IPS DF 6.9 (cell line): ENCODE measurements around the gene ARHGEF18.

Source experiments
- DNase-seq: peaks from one replicate; pipeline ENCODE4 v3.0.0-alpha.2; 2013; ENCODE audit warnings: low read depth, low spot score
- H3K27ac ChIP-seq: one replicate; pipeline ENCODE4 v1.5.1; 2013; ENCODE audit warnings: low read length, control low read depth
- H3K27me3 ChIP-seq: 2 replicates; pipeline ENCODE4 v1.6.1; 2013; ENCODE audit warnings: mild to moderate bottlenecking, low read length; ENCODE audit not compliant: control insufficient read depth, insufficient read depth
- H3K36me3 ChIP-seq: 2 replicates; pipeline ENCODE4 v1.6.1; 2013; ENCODE audit warnings: low read length; ENCODE audit not compliant: control insufficient read depth, insufficient read depth
- H3K4me1 ChIP-seq: 2 replicates; pipeline ENCODE4 v1.6.1; 2013; ENCODE audit warnings: low read length; ENCODE audit not compliant: control insufficient read depth, insufficient read depth
- H3K4me3 ChIP-seq: 2 replicates; pipeline ENCODE4 v1.5.1; 2013; ENCODE audit warnings: mild to moderate bottlenecking, low read length
- H3K9me3 ChIP-seq: 2 replicates; pipeline ENCODE4 v1.6.1; 2013; ENCODE audit warnings: low read length, inconsistent platforms; ENCODE audit not compliant: control insufficient read depth, insufficient read depth
- WGBS: extraction: QIAGEN DNeasy Blood & Tissue Kit; methylation state at CpG from one replicate; pipeline ENCODE4 v1.1.7; 2013; ENCODE audit warnings: mixed read lengths, missing lambda C conversion rate; ENCODE audit not compliant: insufficient read length, insufficient coverage; 5-methylcytosine and 5-hydroxymethylcytosine counted together

Gene ARHGEF18

DNA sequence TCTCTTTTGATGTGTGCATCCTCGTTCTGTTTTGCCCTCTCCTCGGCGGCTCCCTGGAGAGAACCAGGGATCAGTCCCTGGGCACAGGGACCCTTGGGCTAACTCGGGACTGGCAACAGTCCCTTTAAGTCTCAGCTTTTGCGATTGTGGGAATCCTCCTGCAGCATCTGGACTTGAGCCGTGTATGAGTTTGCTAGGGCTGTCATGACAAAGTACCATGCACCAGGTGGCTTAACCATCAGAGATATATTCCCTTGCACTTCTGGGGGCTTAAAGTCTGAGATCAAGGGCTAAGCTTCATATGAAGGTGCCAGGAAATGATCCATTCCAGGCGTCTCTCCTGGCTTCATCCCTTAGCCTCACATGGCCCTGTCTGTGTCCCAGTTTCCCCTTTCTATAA lies 34.5 kb downstream of the ARHGEF18 start:
- Histone ChIP-seq H3K4me3 (no peak overlapping the region), H3K27ac (no peak overlapping the region), H3K9me3 (no peaks in the 10 kb centered on the region), H3K36me3 (no peaks in the 10 kb centered on the region), H3K4me1 (no peaks in the 10 kb centered on the region), H3K27me3 (no peaks in the 10 kb centered on the region)
- DNase-seq: no peak
- WGBS: no CpG with 5 or more reads among the region's 7 CpGs

DNA sequence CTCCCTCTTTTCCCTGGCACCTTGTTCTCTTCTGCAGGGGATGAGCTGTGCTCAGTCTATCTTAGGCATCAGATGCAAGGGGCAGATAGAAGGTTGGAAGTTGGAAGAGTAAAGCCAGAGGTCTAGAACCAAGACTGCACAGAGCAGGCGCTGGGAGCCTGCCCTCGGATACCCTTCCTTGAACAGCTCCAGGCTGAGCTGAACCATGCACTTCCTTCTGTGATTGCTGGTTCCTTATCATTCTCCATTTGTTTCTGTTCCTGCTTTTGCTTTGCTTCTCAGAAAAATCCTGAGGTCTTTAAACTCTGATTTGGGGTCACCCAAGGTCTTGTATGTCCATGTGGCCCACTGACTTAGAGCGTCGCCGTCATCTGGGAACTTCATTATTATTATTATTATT lies 36.3 kb downstream of the ARHGEF18 start:
- no peak for DNase-seq
- Histone ChIP-seq H3K4me1 (no peaks in the 10 kb centered on the region), H3K4me3 (no peak overlapping the region), H3K9me3 (no peaks in the 10 kb centered on the region), H3K27me3 (no peaks in the 10 kb centered on the region), H3K36me3 (no peaks in the 10 kb centered on the region), H3K27ac (no peak overlapping the region)
- no CpG with 5 or more reads among the region's 5 CpGs for WGBS

DNA sequence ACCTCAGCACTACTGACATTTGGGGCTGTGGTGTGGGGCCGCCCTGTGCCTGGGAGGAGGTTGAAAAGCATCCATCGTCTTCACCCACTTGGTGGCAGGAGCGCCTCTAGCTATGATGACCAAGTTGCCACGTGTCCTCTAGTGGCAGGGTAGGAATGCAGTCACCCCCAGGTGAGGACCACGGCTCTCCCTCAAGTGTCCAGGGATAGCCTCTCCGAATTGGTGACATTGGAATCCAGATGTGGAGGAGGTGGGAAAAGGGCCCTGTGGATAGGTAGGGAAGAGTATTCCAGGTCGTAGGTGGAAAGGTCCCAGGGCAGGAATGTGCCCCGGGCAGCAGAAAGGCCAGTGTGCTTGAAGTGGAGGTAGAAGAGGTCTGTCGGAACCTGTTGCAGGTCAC lies 37.6 kb downstream of the ARHGEF18 start:
- no peaks in the 10 kb centered on the region for H3K36me3 ChIP-seq
- WGBS: no CpG with 5 or more reads among the region's 9 CpGs
- no peaks in the 10 kb centered on the region for H3K9me3 ChIP-seq
- no peaks in the 10 kb centered on the region for H3K4me1 ChIP-seq
- no peak overlapping the region for H3K27ac ChIP-seq
- H3K27me3 ChIP-seq: no peaks in the 10 kb centered on the region
- no peak for DNase-seq
- H3K4me3 ChIP-seq: no peak overlapping the region

DNA sequence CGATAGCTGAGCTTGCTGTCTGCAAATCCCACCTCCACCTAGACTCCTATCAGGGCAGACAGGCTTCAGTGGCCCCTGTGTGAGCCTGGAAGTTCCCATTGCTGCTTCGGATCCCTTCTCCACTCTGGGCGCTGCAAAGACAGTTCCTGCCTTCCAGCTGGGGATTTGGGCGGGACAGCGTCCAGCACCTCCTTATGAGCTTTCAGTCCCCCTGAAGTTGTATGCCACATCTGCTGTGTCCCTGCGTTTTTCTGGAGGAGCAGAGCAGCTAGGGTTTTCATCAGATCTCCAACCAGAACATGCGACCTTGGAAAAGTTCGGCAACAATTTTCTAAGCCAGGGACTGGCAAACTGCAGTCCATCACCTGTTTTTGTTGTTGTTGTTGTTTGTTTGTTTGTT lies 38.0 kb downstream of the ARHGEF18 start:
- H3K9me3 ChIP-seq: no peaks in the 10 kb centered on the region
- H3K36me3 ChIP-seq: no peaks in the 10 kb centered on the region
- H3K27ac ChIP-seq: no peak overlapping the region
- WGBS: no CpG with 5 or more reads among the region's 8 CpGs
- no peaks in the 10 kb centered on the region for H3K4me1 ChIP-seq
- H3K27me3 ChIP-seq: no peaks in the 10 kb centered on the region
- DNase-seq: no peak
- H3K4me3 ChIP-seq: no peak overlapping the region

DNA sequence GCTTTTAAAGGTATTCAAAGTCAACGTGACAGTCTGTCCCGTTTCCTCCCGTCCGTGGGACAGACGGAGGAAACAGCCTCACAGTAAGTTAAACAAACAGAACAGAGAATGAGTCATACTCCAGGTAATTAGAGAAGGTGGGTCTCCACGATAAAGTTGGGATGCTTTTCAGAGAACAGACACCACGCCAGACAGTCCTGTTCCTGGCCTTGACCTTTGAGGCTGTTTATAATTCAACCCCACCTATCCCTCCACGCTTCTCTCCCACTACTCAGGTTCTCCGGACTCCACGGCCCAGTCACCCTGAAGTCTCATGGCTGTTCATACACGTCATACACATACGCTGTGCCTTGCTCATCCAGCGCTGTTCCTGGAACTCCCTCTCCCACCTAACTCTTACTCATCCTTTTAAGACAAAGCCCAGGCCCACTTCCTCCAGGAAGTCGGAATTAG lies 42.5 kb downstream of the ARHGEF18 start:
- no peaks in the 10 kb centered on the region for H3K9me3 ChIP-seq
- WGBS: no CpG with 5 or more reads among the region's 14 CpGs
- no peak for DNase-seq
- no peak overlapping the region for H3K4me3 ChIP-seq
- no peaks in the 10 kb centered on the region for H3K36me3 ChIP-seq
- H3K27ac ChIP-seq: no peak overlapping the region
- no peaks in the 10 kb centered on the region for H3K27me3 ChIP-seq
- H3K4me1 ChIP-seq: 0 out of 2 replicates have a peak, but pooled peaks cover 2% of the 10 kb centered on the region

DNA sequence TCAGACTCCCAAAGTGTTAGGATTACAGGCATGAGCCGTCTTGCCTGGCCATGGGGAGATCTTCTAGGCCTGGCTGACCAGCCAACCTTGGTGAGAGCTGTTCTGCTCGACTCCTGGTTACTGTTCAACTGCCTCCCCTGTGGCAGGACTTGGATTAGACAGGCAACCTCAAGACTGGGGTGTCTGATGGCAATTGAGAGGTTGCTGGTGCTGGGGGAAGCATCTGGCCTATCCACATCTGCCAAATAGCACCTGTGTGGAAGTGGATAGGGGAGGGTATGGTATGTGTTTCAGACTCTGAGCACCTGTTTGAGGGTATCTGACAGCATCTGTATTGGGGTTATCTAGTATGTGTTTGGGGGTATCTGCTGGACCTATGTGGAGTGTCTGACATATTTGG lies 44.7 kb downstream of the ARHGEF18 start:
- DNase-seq: no peak
- Histone ChIP-seq H3K36me3 (no peaks in the 10 kb centered on the region), H3K4me1 (0 out of 2 replicates have a peak, but pooled peaks cover 2% of the 10 kb centered on the region), H3K4me3 (no peak overlapping the region), H3K9me3 (no peaks in the 10 kb centered on the region), H3K27me3 (no peaks in the 10 kb centered on the region), H3K27ac (no peak overlapping the region)
- WGBS: no CpG with 5 or more reads among the region's 2 CpGs

DNA sequence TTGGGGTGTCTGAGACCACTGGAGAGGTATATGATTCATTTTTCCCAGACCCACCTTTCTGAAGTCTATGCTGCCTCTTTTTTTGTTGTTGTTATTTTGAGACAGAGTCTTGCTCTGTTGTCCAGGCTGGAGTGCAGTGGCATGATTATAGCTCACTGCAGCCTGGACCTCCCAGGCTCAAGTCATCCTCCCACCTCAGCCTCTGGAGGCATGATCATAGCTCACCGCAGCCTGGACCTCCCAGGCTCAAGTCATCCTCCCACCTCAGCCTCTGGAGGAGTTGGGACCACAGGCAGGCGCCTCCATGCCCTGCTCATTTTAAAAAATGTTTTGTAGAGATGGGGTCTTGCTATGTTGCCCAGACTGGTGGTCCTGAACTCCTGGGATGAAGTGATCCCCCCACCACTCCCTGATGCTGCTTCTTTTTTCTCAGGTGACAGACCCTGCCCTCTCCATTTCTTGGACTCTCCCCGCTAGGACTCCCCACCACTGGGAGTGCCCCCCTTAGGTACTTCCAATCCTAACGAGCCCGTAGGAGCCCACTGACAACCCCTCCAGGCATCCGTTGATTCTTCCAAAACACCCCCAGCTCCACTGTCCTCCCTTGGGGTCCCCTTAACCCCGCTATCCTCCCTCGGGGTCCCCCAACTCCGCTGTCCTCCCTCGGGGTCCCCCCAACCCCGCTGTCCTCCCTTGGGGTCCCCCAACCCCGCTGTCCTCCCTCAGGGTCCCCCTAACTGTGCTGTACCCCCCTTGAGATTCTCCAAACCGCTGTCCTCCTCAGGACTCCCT lies 45.4 kb downstream of the ARHGEF18 start:
- peaks cover 4% of the 10 kb centered on the region; the same call in 1 of the 2 replicates for H3K4me1 ChIP-seq
- H3K9me3 ChIP-seq: no peaks in the 10 kb centered on the region
- no peak overlapping the region for H3K27ac ChIP-seq
- no peak for DNase-seq
- no CpG with 5 or more reads among the region's 13 CpGs for WGBS
- H3K36me3 ChIP-seq: no peaks in the 10 kb centered on the region
- H3K4me3 ChIP-seq: peak overlapping the region; percentile 91
- H3K27me3 ChIP-seq: no peaks in the 10 kb centered on the region

DNA sequence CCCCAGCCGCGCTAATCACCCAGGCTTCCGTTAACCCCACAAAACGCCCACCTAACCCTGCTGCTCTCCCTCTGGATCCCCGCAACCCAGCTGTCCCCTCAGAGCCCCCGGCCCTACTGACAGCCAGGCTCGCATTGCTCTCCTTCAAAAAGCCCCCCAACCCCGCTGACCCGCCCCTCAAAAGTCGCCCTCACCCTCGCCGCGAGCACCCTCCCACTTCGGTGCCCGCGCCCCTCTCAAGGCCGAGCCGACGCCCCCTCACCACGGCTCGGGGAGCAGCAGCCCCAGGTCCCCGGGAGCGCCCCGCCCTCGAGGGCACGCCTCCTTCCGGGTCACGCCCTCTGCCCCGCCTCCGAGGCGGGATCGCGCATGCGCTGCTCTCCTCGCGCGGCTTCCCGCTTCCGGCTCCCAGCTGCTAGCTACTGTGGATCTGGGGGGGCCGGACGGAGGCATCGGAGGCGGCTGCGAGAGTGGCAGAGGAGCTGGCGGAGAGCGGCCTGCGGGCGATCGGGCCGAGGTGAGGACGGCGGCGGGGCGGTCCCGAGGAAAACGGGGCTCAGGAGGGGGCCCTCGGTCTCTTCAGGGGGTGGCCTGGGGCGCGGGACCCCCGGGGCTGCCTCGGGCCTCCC lies 46.1 kb downstream of the ARHGEF18 start:
- H3K4me1 ChIP-seq: peaks cover 4% of the 10 kb centered on the region; the same call in 1 of the 2 replicates
- H3K27ac ChIP-seq: no peak overlapping the region
- peak overlapping the region; percentile 91 for H3K4me3 ChIP-seq
- H3K36me3 ChIP-seq: no peaks in the 10 kb centered on the region
- H3K27me3 ChIP-seq: no peaks in the 10 kb centered on the region
- WGBS: no CpG with 5 or more reads among the region's 61 CpGs
- peak; percentile 72 for DNase-seq
- no peaks in the 10 kb centered on the region for H3K9me3 ChIP-seq

DNA sequence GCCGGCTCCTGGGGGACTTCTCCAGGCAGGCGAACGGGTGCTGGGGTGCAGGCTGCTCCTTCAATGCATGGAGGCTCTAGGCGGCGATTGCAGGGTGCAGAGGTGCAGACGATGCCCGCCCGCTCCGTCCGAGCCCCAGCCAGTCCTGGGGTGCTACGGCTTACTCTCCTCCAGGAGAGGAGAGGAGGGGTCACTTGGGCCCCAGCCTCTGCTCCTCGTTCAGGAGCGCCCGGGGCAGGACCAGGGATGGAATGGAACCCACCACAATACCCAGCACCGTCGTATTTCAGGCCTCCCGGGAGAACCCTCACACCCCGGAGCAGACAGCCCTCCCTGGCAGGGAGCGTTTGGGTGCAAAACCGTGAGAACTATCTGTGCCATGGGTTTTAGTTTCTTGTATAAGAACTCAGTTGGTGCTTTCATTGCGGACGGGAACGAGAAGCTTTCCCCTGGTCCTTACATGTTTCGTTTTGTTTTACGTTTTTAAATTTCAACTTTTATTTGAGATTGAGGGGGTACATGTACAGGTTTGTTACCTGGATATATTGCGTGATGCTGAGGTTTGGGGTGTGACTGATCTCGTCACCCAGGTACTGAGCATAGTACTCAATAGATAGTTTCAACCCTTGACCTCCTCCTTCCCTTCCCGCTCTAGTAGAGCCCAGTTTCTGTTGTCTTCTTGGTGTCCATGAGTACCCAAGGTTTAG lies 46.8 kb downstream of the ARHGEF18 start:
- no CpG with 5 or more reads among the region's 28 CpGs for WGBS
- Histone ChIP-seq H3K4me3 (peak overlapping the region; percentile 91), H3K27me3 (no peaks in the 10 kb centered on the region), H3K4me1 (peaks cover 4% of the 10 kb centered on the region; the same call in 1 of the 2 replicates), H3K27ac (no peak overlapping the region), H3K9me3 (no peaks in the 10 kb centered on the region), H3K36me3 (no peaks in the 10 kb centered on the region)
- DNase-seq: no peak

DNA sequence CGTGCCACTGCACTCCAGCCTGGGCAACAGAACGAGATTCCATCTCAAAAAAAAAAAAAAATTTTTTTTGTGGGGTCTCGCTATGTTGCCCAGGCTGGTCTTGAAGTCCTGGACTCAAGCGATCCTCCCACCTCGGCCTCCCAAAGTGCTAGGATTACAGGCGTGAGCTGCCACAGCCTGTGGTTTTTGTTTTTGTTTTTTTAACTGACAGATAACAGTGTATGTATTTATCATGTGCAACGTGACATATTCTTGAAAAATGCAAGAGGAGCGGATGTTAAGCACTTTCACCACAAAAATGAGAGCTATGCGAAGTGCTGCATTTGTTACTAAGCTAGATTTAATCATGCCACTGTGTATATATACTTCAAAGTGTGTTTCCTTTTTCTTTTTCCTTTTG lies 49.0 kb downstream of the ARHGEF18 start:
- no CpG with 5 or more reads among the region's 9 CpGs for WGBS
- no peak for DNase-seq
- Histone ChIP-seq H3K36me3 (no peaks in the 10 kb centered on the region), H3K9me3 (no peaks in the 10 kb centered on the region), H3K4me1 (peaks cover 4% of the 10 kb centered on the region; the same call in 1 of the 2 replicates), H3K27me3 (no peaks in the 10 kb centered on the region), H3K4me3 (no peak overlapping the region), H3K27ac (no peak overlapping the region)
